Mammary epithelial cell (primary cell): ENCODE data around the gene ZSWIM8.

Experiments used
- CTCF ChIP-seq, 2 donors: IDR thresholded peaks in 1 of 2; conservative IDR thresholded peaks in 1 of 2; 2 replicates each; pipeline ENCODE4 v1.5.1; 2011 to 2012; ENCODE audit warnings: inconsistent platforms in 2 of 2, low read length in 2 of 2, mild to moderate bottlenecking in 2 of 2, control low read depth in 1 of 2, low read depth in 1 of 2; ENCODE audit not compliant: insufficient read depth in 1 of 2; ENCODE audit errors: extremely low read depth in 1 of 2
- EZH2 ChIP-seq: IDR thresholded peaks from 2 replicates; pipeline ENCODE4 v1.6.1; 2012; ENCODE audit warnings: low read length, inconsistent platforms, borderline replicate concordance

DNA sequence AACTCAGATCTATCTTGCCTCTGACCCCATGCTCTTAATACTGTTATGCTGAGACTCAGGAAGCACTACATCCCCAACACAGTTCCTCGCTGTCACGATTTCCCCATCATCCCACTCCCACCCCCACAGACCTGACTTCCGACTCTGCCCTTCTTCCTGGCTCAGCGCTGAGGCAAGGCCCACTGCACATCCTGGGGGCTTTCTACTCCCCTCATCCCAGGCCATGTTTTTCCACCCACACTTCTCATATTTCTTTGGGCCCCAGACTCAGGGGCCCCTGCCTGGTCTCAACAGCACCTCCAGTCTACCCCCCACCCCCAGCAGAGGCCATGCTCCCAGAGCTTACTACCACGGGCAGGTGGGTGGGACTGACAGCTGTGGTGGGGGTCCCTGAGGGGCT, 33.7 kb downstream of the ZSWIM8 start:
- TF ChIP-seq CTCF (conservative IDR thresholded peaks at IDR 0.05 in 1 of 2, IDR thresholded peaks at IDR 0.05 in 1 of 2; ENCODE audit: extremely low read depth in 1 of 2, insufficient read depth in 1 of 2, low read depth in 1 of 2, low read length in 2 of 2) (no peak), EZH2 (no peak)
